K562 (cell line): ENCODE results near the gene LILRB3. TPM values are rescaled to one million over a fixed set of nuclear protein-coding genes. Genes with fewer than 3 reads are reported as not detected.

Source experiments
- CTBP1 ChIP-seq: fragments of 450-650 bp; IDR thresholded peaks from 2 replicates; pipeline ENCODE4 v1.6.1; 2016; ENCODE audit warnings: borderline replicate concordance
- CXXC5 ChIP-seq: fragments of 250-450 bp; sonication (Bioruptor Pico); IDR thresholded peaks from 2 replicates; pipeline ENCODE4 v1.8.0; 2022; ENCODE audit warnings: inconsistent platforms, mild to moderate bottlenecking, moderate library complexity
- ESRRA ChIP-seq: fragments of 450-650 bp; IDR thresholded peaks from 2 replicates; pipeline ENCODE4 v1.6.1; 2014; ENCODE audit warnings: low read depth, mild to moderate bottlenecking, moderate library complexity, borderline replicate concordance
- HINFP ChIP-seq: fragments of 450-650 bp; conservative IDR thresholded peaks from 2 replicates; pipeline ENCODE4 v1.6.1; 2016; ENCODE audit warnings: missing genetic modification characterization, low read depth, mild to moderate bottlenecking, control low read depth, missing compliant biosample characterization
- HNRNPK ChIP-seq: fragments of 200-400 bp; formaldehyde crosslinking; IDR thresholded peaks from one replicate; pipeline ENCODE4 v1.6.1; 2018; ENCODE audit warnings: mild to moderate bottlenecking, low read depth, low read length; ENCODE audit not compliant: poor library complexity, severe bottlenecking
- L3MBTL2 ChIP-seq: fragments of 450-650 bp; IDR thresholded peaks from 2 replicates; pipeline ENCODE4 v1.6.1; 2016; ENCODE audit warnings: mild to moderate bottlenecking, moderate library complexity
- MITF ChIP-seq: IDR thresholded peaks from 2 replicates; pipeline ENCODE4 v1.6.1; 2014; ENCODE audit warnings: antibody characterized with exemption
- MNT ChIP-seq, 2 experiments: fragments of 450-650 bp; conservative IDR thresholded peaks; 2 replicates each; pipeline ENCODE4 v1.6.1; 2017; ENCODE audit warnings: mild to moderate bottlenecking in 2 of 2, moderate library complexity in 2 of 2
- MXI1 ChIP-seq: IDR thresholded peaks from 2 replicates; pipeline ENCODE4 v1.6.1; 2011; ENCODE audit warnings: low read depth, mild to moderate bottlenecking, improper control_type of control experiment, low read length
- NR1H2 ChIP-seq: sonication (generic); formaldehyde crosslinking; IDR thresholded peaks from 2 replicates; pipeline ENCODE4 v1.4.0; 2020; ENCODE audit warnings: mild to moderate bottlenecking, missing genetic modification reagents
- POLR2B ChIP-seq: fragments of 450-650 bp; IDR thresholded peaks from 2 replicates; pipeline ENCODE4 v1.6.1; 2018; ENCODE audit warnings: low read depth; ENCODE audit not compliant: partially characterized antibody
- TBP ChIP-seq: optimal IDR thresholded peaks from 2 replicates; pipeline ENCODE3; 2011; ENCODE audit warnings: low read depth, low read length, improper control_type of control experiment
- U2AF1 ChIP-seq: fragments of 200-400 bp; formaldehyde crosslinking; optimal IDR thresholded peaks from 2 replicates; pipeline ENCODE3; 2017; ENCODE audit warnings: mild to moderate bottlenecking, low read depth, low read length, moderate library complexity
- ZBTB7A ChIP-seq: IDR thresholded peaks from 2 replicates; pipeline ENCODE4 v1.6.1; 2011; ENCODE audit warnings: low read depth, mild to moderate bottlenecking, low read length, moderate library complexity, borderline replicate concordance; ENCODE audit not compliant: control insufficient read depth
- ZFP91 ChIP-seq: sonication (generic); formaldehyde crosslinking; IDR thresholded peaks from 2 replicates; pipeline ENCODE4 v1.8.0; 2022; ENCODE audit warnings: mild to moderate bottlenecking, missing genetic modification reagents
- ZKSCAN1 ChIP-seq: fragments of 150-350 bp; IDR thresholded peaks from 2 replicates; pipeline ENCODE4 v1.6.1; 2016; ENCODE audit warnings: low read depth, low read length
- ZNF431 ChIP-seq: sonication (generic); formaldehyde crosslinking; IDR thresholded peaks from 2 replicates; pipeline ENCODE4 v1.8.0; 2022; ENCODE audit warnings: mild to moderate bottlenecking, missing genetic modification reagents
- ZNF586 ChIP-seq: fragments of 450-650 bp; formaldehyde crosslinking; conservative IDR thresholded peaks from 2 replicates; pipeline ENCODE4 v1.4.0; 2020; ENCODE audit warnings: mild to moderate bottlenecking, moderate library complexity
- polyA plus RNA-seq, 8 experiments: library from polyadenylated mRNA; depleted of rRNA in 4 of 8; stranded (reverse) in 5 of 8; unstranded in 3 of 8; fragments of >200 nt; fragmentation: Nextera tagmentation in 2 of 8; fragmentation: Illumina TruSeq in 1 of 8; extraction: Ambion mirVana in 2 of 8; extraction: Trizol in 1 of 8; gene quantifications; 2 replicates each; pipeline versions ENCODE4 v1.2.1 to v1.2.3, GENCODE V29; 2011 to 2014; ENCODE audit warnings: inconsistent platforms in 1 of 8, missing spikeins in 1 of 8
- total RNA-seq, 7 experiments: library from RNA; depleted of rRNA in 6 of 7; stranded (reverse); fragments of >200 nt in 6 of 7; fragmentation: Illumina TruSeq in 2 of 7; extraction: Trizol in 2 of 7; gene quantifications; 2 replicates each; pipeline versions ENCODE4 v1.2.1 to v1.2.3, GENCODE V29; 2011 to 2021; ENCODE audit warnings: low replicate concordance in 1 of 7

The LILRB3 gene
- total and polyA plus RNA-seq, 9 of the 15 experiments (the other 6 are each of a cell fraction or from before 2014, with no cell fraction given): 0.01 to 0.09 TPM; not detected in 7

- 0 out of 2 replicates have a peak, but pooled peaks have one; percentile 46 for TF ChIP-seq ZKSCAN1
- TF ChIP-seq CTBP1: peak; percentile 59
- peak; percentile 67 for TF ChIP-seq U2AF1
- 0 out of 2 replicates have a peak, but pooled peaks have one; percentile 33 for TF ChIP-seq ZFP91 (CRISPR knock-in tag)
- peak; percentile 26 for TF ChIP-seq POLR2B
- TF ChIP-seq ZBTB7A: peak; percentile 92
- peak; percentile 62 for TF ChIP-seq MXI1
- TF ChIP-seq HINFP (tag): peak; percentile 60; the same call in 1 of the 2 replicates
- peak; percentile 42 for TF ChIP-seq TBP
- no peak for TF ChIP-seq ZNF586 (CRISPR knock-in tag)
- 0 out of 2 replicates have a peak, but pooled peaks have one; percentile 10 for TF ChIP-seq ESRRA
- TF ChIP-seq CXXC5: peak; percentile 75
- peak; percentile 60 for TF ChIP-seq L3MBTL2
- 0 out of 2 replicates have a peak, but pooled peaks have one; percentile 30 for TF ChIP-seq ZNF431 (CRISPR knock-in tag)
- TF ChIP-seq HNRNPK: peak; percentile 78
- TF ChIP-seq MNT (conservative IDR thresholded peaks at IDR 0.05): peak; percentile 40 to 53
- 0 out of 2 replicates have a peak, but pooled peaks have one; percentile 74 for TF ChIP-seq NR1H2 (CRISPR knock-in tag)
- no peak for TF ChIP-seq MITF
Observed at GRCh38 chr19:54191011-54191810, 31.6 kb downstream of the LILRB3 start, which contains the start of gene TSEN34 (continued).
